WI38 (cell line): ENCODE data around the gene ANG.
"Not testable (repeated sequence)": the region's sequence is repeated elsewhere in the genome, so short reads cannot be mapped to it uniquely, and the experiment has no call there.

Experiments
- H3K4me3 ChIP-seq: 2 replicates; pipeline ENCODE4 v1.5.1; 2011; ENCODE audit warnings: low read depth, mild to moderate bottlenecking, control low read depth, low read length
- TF ChIP-seq, protein P1 (sequence below): IDR thresholded peaks from 2 replicates; pipeline ENCODE4 v1.5.1; 2012; ENCODE audit warnings: low read depth, mild to moderate bottlenecking, control low read depth, low read length

Gene ANG

DNA sequence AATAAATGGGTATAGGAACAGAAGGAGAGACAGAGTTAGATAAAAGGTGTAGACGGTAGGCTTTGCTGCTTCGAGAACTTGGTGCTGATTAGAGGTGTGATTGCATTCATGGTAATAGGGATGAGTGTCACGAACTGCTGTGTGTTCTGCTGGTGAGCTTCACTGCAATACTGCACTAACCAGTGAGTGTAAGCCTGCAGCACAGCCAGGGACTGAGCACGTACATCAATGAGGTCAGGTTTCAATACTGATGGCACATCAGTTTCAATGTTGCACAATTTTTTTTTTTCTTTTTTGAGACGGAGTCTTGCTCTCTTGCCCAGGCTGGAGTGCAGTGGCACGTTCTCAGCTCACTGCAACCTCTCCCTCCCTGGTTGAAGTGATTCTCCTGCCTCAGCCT is 32.2 kb downstream of the ANG start:
- TF ChIP-seq, protein P1, sequence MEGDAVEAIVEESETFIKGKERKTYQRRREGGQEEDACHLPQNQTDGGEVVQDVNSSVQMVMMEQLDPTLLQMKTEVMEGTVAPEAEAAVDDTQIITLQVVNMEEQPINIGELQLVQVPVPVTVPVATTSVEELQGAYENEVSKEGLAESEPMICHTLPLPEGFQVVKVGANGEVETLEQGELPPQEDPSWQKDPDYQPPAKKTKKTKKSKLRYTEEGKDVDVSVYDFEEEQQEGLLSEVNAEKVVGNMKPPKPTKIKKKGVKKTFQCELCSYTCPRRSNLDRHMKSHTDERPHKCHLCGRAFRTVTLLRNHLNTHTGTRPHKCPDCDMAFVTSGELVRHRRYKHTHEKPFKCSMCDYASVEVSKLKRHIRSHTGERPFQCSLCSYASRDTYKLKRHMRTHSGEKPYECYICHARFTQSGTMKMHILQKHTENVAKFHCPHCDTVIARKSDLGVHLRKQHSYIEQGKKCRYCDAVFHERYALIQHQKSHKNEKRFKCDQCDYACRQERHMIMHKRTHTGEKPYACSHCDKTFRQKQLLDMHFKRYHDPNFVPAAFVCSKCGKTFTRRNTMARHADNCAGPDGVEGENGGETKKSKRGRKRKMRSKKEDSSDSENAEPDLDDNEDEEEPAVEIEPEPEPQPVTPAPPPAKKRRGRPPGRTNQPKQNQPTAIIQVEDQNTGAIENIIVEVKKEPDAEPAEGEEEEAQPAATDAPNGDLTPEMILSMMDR = no peak
- no peak overlapping the region for H3K4me3 ChIP-seq

DNA sequence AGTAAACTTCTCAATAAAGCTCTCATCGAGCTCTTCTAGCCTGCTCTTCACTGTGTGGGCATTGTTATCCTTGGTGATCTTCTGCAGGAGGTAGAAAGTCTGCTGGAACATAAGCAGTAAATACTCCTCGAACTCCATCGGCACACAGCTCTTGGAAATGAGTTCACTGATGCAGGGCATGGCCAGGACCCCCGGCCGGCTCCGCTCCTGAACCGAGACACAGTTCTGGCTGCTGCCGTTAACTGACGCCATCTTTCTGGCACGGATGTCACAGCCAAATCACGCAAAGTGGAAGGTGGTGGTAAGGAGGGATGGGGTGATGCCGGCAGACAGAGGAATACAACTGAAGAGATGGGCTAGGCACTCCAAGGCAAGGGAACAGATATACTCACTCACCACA is 33.5 kb downstream of the ANG start:
- TF ChIP-seq, protein P1 = no peak
- no peak overlapping the region for H3K4me3 ChIP-seq

DNA sequence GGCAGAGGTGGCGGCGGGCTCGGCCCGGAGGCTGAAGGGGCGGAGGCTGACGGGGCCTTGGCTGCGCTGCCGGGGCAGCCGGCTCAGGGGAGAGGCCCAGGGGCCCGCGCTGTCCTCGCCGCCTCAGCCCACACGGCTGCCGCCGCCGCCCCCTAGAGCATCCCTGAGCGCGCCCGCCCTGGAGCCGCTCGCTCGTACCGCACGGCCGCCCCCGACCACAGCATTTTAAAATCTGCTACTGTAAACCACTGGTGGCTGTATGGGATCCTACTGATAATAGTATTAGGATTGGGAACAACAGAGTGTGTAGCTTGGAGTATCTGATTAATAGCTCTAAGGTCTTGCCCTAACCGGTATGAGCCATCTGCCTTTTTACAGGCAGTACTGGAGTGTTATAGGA is 34.9 kb downstream of the ANG start:
- no peak overlapping the region for H3K4me3 ChIP-seq
- TF ChIP-seq, protein P1 = no peak

DNA sequence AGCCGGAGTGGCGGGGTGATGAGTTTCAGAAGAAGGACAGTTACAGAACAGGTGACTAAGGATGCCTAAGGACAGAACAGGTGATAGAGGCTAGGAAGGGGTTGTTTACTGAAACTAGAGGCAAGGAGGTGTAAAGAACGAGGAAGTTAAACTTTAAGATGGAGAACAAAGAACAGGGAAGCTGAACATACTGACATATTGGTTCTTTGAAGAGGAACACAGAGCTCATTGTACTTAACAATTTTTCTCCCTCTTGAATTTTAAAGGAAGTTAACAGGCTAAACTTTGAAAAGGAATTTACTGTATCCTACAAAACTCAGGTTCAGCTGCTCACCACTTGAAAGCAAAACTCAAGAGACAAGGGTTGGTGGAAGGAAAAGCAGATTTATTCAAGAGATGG is 37.6 kb downstream of the ANG start:
- H3K4me3 ChIP-seq = not testable (repeated sequence)

DNA sequence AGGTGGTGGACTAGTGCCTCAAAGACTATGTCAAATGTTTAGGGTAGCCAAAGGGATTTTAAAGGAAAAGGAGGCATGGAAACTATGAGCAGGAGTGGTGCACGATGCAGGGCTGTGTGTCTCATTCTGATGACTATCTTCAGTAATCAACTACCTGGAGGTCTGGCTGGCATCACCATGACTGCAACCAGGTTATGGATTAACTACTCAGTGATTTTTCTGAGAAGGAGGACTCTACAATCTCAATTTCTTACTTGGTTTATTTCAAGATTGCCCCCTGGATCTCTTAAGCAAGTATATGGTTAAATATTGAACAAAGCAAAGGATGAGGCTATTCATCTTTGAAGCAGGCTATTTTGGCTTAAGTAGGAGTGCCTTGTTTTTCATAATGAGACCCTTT is 38.0 kb downstream of the ANG start:
- TF ChIP-seq, protein P1 = no peak
- H3K4me3 ChIP-seq = no peak overlapping the region

DNA sequence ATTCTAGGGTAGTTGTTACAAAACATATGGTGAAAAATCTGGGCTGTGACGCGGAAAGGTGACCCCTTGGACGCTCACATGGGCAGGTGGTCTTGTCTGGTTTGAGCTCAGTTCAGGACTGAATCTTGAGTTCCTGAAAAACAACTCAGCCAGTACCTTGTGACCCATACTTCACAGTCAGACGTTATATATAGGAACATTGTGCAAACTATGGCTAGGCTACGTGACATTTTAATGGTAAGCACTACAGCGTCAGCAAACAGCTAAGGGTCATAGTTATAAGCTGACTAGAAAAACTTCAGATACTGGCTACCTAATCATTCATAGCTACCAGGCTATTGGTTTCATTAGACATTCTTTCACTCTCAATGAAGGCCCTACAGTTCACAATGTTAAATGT is 42.3 kb downstream of the ANG start:
- TF ChIP-seq, protein P1 = no peak

DNA sequence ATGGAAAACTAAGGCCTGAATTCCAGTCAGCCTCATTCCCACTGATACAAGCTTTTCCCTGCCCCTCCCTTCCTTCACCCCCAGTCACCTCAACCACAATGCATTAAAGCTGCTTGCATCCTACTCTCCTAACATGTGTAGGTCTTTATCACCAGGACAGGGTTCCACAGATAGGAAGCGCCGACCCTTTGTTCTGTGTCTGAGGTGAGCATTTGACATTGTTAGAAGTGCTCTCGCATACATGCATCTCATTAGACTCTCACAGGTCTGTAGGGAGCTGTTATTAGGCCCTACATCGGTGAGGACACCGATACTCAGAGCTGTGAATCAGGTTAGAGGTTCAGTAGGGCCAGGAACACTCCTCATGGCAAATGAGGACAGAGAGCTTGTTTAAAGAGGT is 43.9 kb downstream of the ANG start:
- TF ChIP-seq, protein P1 = no peak
- H3K4me3 ChIP-seq = no peak overlapping the region

More for the DNA sequence above, 42.3 kb downstream of the ANG start:
- H3K4me3 ChIP-seq = no peak overlapping the region

DNA sequence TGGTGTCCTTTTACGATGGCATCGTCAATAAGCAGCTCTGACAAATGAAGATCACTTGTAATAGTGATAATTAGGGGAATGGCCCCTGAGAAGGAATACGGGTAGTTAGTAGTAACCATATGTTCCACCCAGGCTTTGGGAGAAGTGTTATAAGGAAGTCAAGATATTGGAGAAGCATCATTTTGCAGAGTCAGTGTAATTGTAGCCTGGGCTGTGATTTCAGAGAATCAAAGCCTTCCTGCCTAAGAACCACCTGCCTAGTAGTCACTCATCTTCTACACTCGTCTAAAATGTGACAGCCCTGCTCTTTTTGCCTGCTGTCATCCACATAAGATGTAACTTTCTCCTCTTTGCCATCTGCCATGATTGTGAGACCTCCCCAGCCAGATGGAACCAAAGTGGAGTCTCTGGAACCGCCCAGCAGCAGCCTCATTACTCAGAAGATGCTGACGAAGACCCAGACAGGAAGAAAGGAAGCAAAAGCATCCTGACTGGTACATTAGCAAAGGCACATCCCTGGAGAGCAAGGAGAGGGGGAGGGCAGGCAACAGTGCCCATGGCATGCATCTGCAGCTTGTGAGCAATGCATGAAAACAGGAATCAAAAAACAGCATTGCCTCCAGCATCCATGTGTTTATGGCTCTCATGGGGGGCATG is 44.5 kb downstream of the ANG start:
- TF ChIP-seq, protein P1 = no peak
- no peak overlapping the region for H3K4me3 ChIP-seq
